HepG2 (cell line): Measurements from ENCODE around the gene VSIG10L2. TPM values are rescaled to one million over a fixed set of nuclear protein-coding genes. Genes with fewer than 3 reads are reported as not detected.

Source experiments
- ATAC-seq: fragments of 200-7000 bp; cut with Tn5 transposase; 3 replicates; pipeline ENCODE4 v1.9.1; 2020; ENCODE audit warnings: mild to moderate bottlenecking, moderate library complexity
- BruUV-seq: library from RNA; stranded (reverse); fragments of 400-500 nt; replicated peaks from 2 replicates; lab custom pipeline; 2021; lab: Mats Ljungman, UMichigan
- CTCF ChIA-PET: fragments of 300-600 bp; formaldehyde crosslinking; extraction: SDS; loops from one replicate; lab custom pipeline; 2021; ENCODE audit warnings: low total read pairs, inconsistent platforms, low intra/inter-chr PET ratio; lab: Yijun Ruan, JAX
- POLR2A ChIA-PET: fragments of 350-600 bp; sonication (Branson Sonifier 250); formaldehyde crosslinking; loops from one replicate; lab custom pipeline; 2020; ENCODE audit warnings: antibody characterized with exemption, inconsistent platforms; lab: Yijun Ruan, JAX
- DNase-seq: peaks from one replicate; pipeline ENCODE4 v3.0.0-alpha.2; 2015; ENCODE audit warnings: low spot score
- FAIRE-seq: peaks from 3 replicates; lab custom pipeline; 2011; peaks lifted over from hg19 to GRCh38; lab: Jason Lieb, UNC
- H2AFZ ChIP-seq: one replicate; pipeline ENCODE4 v1.6.1; 2011; ENCODE audit warnings: low read length, inconsistent platforms
- H3K27ac ChIP-seq: fragments of 300-600 bp; 3 replicates; pipeline ENCODE4 v1.8.0; 2011; ENCODE audit warnings: mixed run types, mild to moderate bottlenecking, mixed read lengths, low read length, inconsistent platforms; ENCODE audit not compliant: insufficient read depth; ENCODE audit errors: extremely low read length
- H3K27me3 ChIP-seq, 2 experiments: fragments of 200-600 bp in 1 of 2; 2 replicates in 1 of 2; 3 replicates in 1 of 2; pipeline versions ENCODE4 v1.6.0 to v1.8.0; 2011; ENCODE audit warnings: low read length in 2 of 2, mild to moderate bottlenecking in 2 of 2, moderate library complexity in 2 of 2, inconsistent platforms in 1 of 2; ENCODE audit not compliant: insufficient read depth in 2 of 2, control insufficient read depth in 1 of 2
- H3K36me3 ChIP-seq, 2 experiments: fragments of 200-600 bp in 1 of 2; replicated peaks in 1 of 2; 2 replicates in 1 of 2; 3 replicates in 1 of 2; pipeline versions ENCODE4 v1.5.1 to v1.8.0; 2011; ENCODE audit warnings: low read length in 2 of 2, inconsistent platforms in 1 of 2; ENCODE audit not compliant: insufficient read depth in 2 of 2, control insufficient read depth in 1 of 2
- H3K4me1 ChIP-seq: 2 replicates; pipeline ENCODE4 v1.5.1; 2012; ENCODE audit warnings: low read length, inconsistent platforms; ENCODE audit not compliant: insufficient read depth
- H3K4me2 ChIP-seq: 2 replicates; pipeline ENCODE4 v1.6.0; 2011; ENCODE audit warnings: low read depth, low read length, inconsistent platforms
- H3K4me3 ChIP-seq, 3 experiments: fragments of 200-600 bp in 1 of 3; sonication (generic), shearing (Covaris generic) in 1 of 3; replicated peaks in 1 of 3; 2 replicates each; pipeline ENCODE4 v1.5.1; 2011 to 2016; ENCODE audit warnings: low read length in 3 of 3, inconsistent platforms in 2 of 3, low read depth in 2 of 3, mild to moderate bottlenecking in 2 of 3, control low read depth in 1 of 3, mixed read lengths in 1 of 3; ENCODE audit not compliant: insufficient read depth in 1 of 3
- H3K79me2 ChIP-seq: one replicate; pipeline ENCODE4 v1.6.1; 2011; ENCODE audit warnings: low read length, inconsistent platforms; ENCODE audit not compliant: insufficient read depth
- H3K9ac ChIP-seq: 2 replicates; pipeline ENCODE4 v1.6.0; 2011; ENCODE audit warnings: mild to moderate bottlenecking, low read depth, low read length, inconsistent platforms; ENCODE audit not compliant: insufficient read depth
- H3K9me3 ChIP-seq: 2 replicates; pipeline ENCODE4 v1.5.1; 2012; ENCODE audit warnings: mild to moderate bottlenecking, low read length
- H4K20me1 ChIP-seq: 2 replicates; pipeline ENCODE4 v1.6.0; 2011; ENCODE audit warnings: inconsistent platforms, mild to moderate bottlenecking, low read length, moderate library complexity; ENCODE audit not compliant: insufficient read depth
- CREB3 ChIP-seq: sonication (generic); formaldehyde crosslinking; IDR thresholded peaks from 2 replicates; pipeline ENCODE4 v1.5.0; 2020; ENCODE audit warnings: missing genetic modification reagents
- DPF2 ChIP-seq: sonication (generic); formaldehyde crosslinking; IDR thresholded peaks from 2 replicates; pipeline ENCODE4 v1.4.0; 2020; ENCODE audit warnings: mild to moderate bottlenecking, low read depth, missing genetic modification reagents, borderline replicate concordance
- ETV5 ChIP-seq: IDR thresholded peaks from 2 replicates; pipeline ENCODE4 v1.6.1; 2018; ENCODE audit warnings: missing biosample characterization, missing genetic modification reagents, inconsistent platforms, borderline replicate concordance
- FOSL2 ChIP-seq: sonication (generic); formaldehyde crosslinking; IDR thresholded peaks from 2 replicates; pipeline ENCODE4 v1.4.0; 2020; ENCODE audit warnings: missing genetic modification reagents
- FOXC1 ChIP-seq: sonication (generic); formaldehyde crosslinking; IDR thresholded peaks from 2 replicates; pipeline ENCODE4 v1.8.0; 2022; ENCODE audit warnings: mild to moderate bottlenecking, missing genetic modification reagents, borderline replicate concordance
- GABPA ChIP-seq, 2 experiments: IDR thresholded peaks; 2 replicates each; pipeline ENCODE4 v1.6.1; 2011 to 2016; ENCODE audit warnings: low read depth in 2 of 2, low read length in 1 of 2, missing biosample characterization in 1 of 2, missing genetic modification characterization in 1 of 2
- HDAC1 ChIP-seq: sonication (generic); formaldehyde crosslinking; IDR thresholded peaks from 2 replicates; pipeline ENCODE4 v1.5.1; 2020; ENCODE audit warnings: mild to moderate bottlenecking, missing genetic modification reagents
- NRL ChIP-seq: sonication (generic); formaldehyde crosslinking; IDR thresholded peaks from 2 replicates; pipeline ENCODE4 v1.5.0; 2020; ENCODE audit warnings: missing genetic modification reagents, mild to moderate bottlenecking, moderate library complexity, borderline replicate concordance
- SALL1 ChIP-seq: sonication (generic); formaldehyde crosslinking; IDR thresholded peaks from 2 replicates; pipeline ENCODE4 v1.8.0; 2022; ENCODE audit warnings: mild to moderate bottlenecking, missing genetic modification reagents
- SAP130 ChIP-seq: IDR thresholded peaks from 2 replicates; pipeline ENCODE4 v1.6.1; 2016; ENCODE audit warnings: low read depth
- SSRP1 ChIP-seq: IDR thresholded peaks from 2 replicates; pipeline ENCODE4 v1.6.1; 2016; ENCODE audit warnings: control low read depth
- TBP ChIP-seq: sonication (generic); formaldehyde crosslinking; IDR thresholded peaks from 2 replicates; pipeline ENCODE4 v1.5.0; 2020; ENCODE audit warnings: missing genetic modification reagents
- ZNF12 ChIP-seq: sonication (generic); formaldehyde crosslinking; IDR thresholded peaks from 2 replicates; pipeline ENCODE4 v1.5.0; 2020; ENCODE audit warnings: missing genetic modification reagents
- ZNF362 ChIP-seq: sonication (generic); formaldehyde crosslinking; IDR thresholded peaks from 2 replicates; pipeline ENCODE4 v1.4.0; 2020; ENCODE audit warnings: missing genetic modification reagents, mild to moderate bottlenecking, borderline replicate concordance
- ZNF431 ChIP-seq: sonication (generic); formaldehyde crosslinking; IDR thresholded peaks from 2 replicates; pipeline ENCODE4 v1.9.0; 2022; ENCODE audit warnings: missing genetic modification reagents, low read depth, mild to moderate bottlenecking, borderline replicate concordance
- ZNF740 ChIP-seq: sonication (generic); formaldehyde crosslinking; IDR thresholded peaks from 2 replicates; pipeline ENCODE4 v1.4.0; 2020; ENCODE audit warnings: missing genetic modification reagents
- ZNF770 ChIP-seq: sonication (generic); formaldehyde crosslinking; IDR thresholded peaks from 2 replicates; pipeline ENCODE4 v1.5.0; 2020; ENCODE audit warnings: mild to moderate bottlenecking, missing genetic modification reagents
- ZSCAN31 ChIP-seq: sonication (generic); formaldehyde crosslinking; IDR thresholded peaks from 2 replicates; pipeline ENCODE4 v1.5.0; 2020; ENCODE audit warnings: low read depth, mild to moderate bottlenecking, missing genetic modification reagents
- WGBS: methylation state at CpG from one replicate; pipeline ENCODE4 v1.1.6; 2017; ENCODE audit warnings: low lambda C conversion rate; 5-methylcytosine and 5-hydroxymethylcytosine counted together
- in situ Hi-C: cut with HindIII; loops from 2 replicates; pipeline ENCODE4 v1.10.0; 2017; ENCODE audit warnings: low pct_unique_long_range_greater_than_20kb; ENCODE audit not compliant: extremely low pct_ligation_motif_present
- intact Hi-C: fragments of 100-400 bp; cut with micrococcal nuclease; formaldehyde crosslinking; loops from one replicate; pipeline ENCODE4 v1.10.0; 2022; ENCODE audit not compliant: unreplicated experiment
- polyA plus RNA-seq, 8 experiments: library from polyadenylated mRNA; depleted of rRNA in 3 of 8; stranded (reverse) in 7 of 8; unstranded in 1 of 8; fragments of >200 nt; fragmentation: Illumina TruSeq in 4 of 8; extraction: Trizol in 4 of 8; gene quantifications; 2 replicates each; pipeline versions ENCODE4 v1.2.1 to v1.2.3, GENCODE V29; 2011 to 2016; ENCODE audit warnings: low read depth in 4 of 8, missing spikeins in 1 of 8, mixed read lengths in 1 of 8; ENCODE audit not compliant: insufficient read depth in 1 of 8
- total RNA-seq, 5 experiments: library from RNA; depleted of rRNA; stranded (reverse); fragments of >200 nt; fragmentation: Illumina TruSeq; extraction: Trizol; gene quantifications; 2 replicates each; pipeline ENCODE4 v1.2.3, GENCODE V29; 2016; ENCODE audit warnings: low read depth in 1 of 5

The VSIG10L2 gene
- total and polyA plus RNA-seq, 2 of the 13 experiments (the other 11 are each of a cell fraction or from before 2014, with no cell fraction given), result 0.21 TPM; not detected in 1

GRCh38 chr11:125916683-125917347, 29.0 kb upstream of the VSIG10L2 start:
- no peaks in the 10 kb centered on the region for H4K20me1 ChIP-seq
- no peaks in the 10 kb centered on the region for H3K36me3 ChIP-seq
- H3K27me3 ChIP-seq, result peaks cover 0 to 16% of the 10 kb centered on the region in 2 experiments; a peak in 2 of 5 replicates
- CTCF ChIA-PET, result no interaction called here
- no peaks in the 10 kb centered on the region for H3K9me3 ChIP-seq
- POLR2A ChIA-PET, result interaction anchor here (1.1 kb wide), 1 partner anchor 14 kb away, joined by 4 read pairs; the partner anchor contains the start of gene PUS3
- 14% methylated on average over 10 of the region's 12 CpGs for WGBS
- H3K4me1 ChIP-seq, result peaks cover 35% of the 10 kb centered on the region
- BruUV-seq, result no TSS peak
- intact Hi-C loops (no loop called here), in situ Hi-C loops (no loop called here)
- H3K4me3 ChIP-seq, result peak overlapping the region in 1 of 3 experiments; percentile 35; a peak in 1 of 6 replicates
- no peak overlapping the region for H3K9ac ChIP-seq
- peak overlapping the region; percentile 59 for H3K4me2 ChIP-seq
- DNase-seq (no peak), ATAC-seq (peak; percentile 19; the same call in 2 of the 3 replicates), FAIRE-seq (no peak)
- H3K27ac ChIP-seq, result no peak overlapping the region
- no peaks in the 10 kb centered on the region for H3K79me2 ChIP-seq
- no peak overlapping the region for H2AFZ ChIP-seq
- no peak for TF ChIP-seq ZNF431 (CRISPR knock-in tag)
- TF ChIP-seq ZNF12, result no peak
- TF ChIP-seq SALL1 (CRISPR knock-in tag), result 0 out of 2 replicates have a peak, but pooled peaks have one; percentile 21
- no peak for TF ChIP-seq CREB3
- TF ChIP-seq SSRP1 (CRISPR knock-in tag), result no peak
- TF ChIP-seq ETV5 (CRISPR knock-in tag), result peak; percentile 60; the same call in 1 of the 2 replicates
- no peak for TF ChIP-seq ZNF362
- no peak for TF ChIP-seq HDAC1
- no peak for TF ChIP-seq GABPA (IDR thresholded peaks at IDR 0.05; ENCODE audit: low read depth, low read length)
- TF ChIP-seq GABPA (CRISPR knock-in tag; IDR thresholded peaks at IDR 0.05; ENCODE audit: low read depth), result peak; percentile 41; the same call in 1 of the 2 replicates
- TF ChIP-seq ZNF740 (CRISPR knock-in tag), result no peak
- TF ChIP-seq FOSL2 (CRISPR knock-in tag), result 0 out of 2 replicates have a peak, but pooled peaks have one; percentile 6
- no peak for TF ChIP-seq ZNF770 (CRISPR knock-in tag)
- TF ChIP-seq ZSCAN31 (CRISPR knock-in tag), result no peak
- TF ChIP-seq TBP (CRISPR knock-in tag), result no peak
- no peak for TF ChIP-seq DPF2 (CRISPR knock-in tag)
- TF ChIP-seq FOXC1 (CRISPR knock-in tag), result no peak
- TF ChIP-seq SAP130 (CRISPR knock-in tag), result peak; percentile 41; the same call in 1 of the 2 replicates
- 0 out of 2 replicates have a peak, but pooled peaks have one; percentile 34 for TF ChIP-seq NRL (CRISPR knock-in tag)
